GM23248 (cell line): ENCODE results near the gene FARP1. TPM values are rescaled to one million over a fixed set of nuclear protein-coding genes. Genes with fewer than 3 reads are reported as not detected.

Experiments
- DNase-seq: peaks from one replicate; pipeline ENCODE4 v3.0.0-alpha.2; 2015
- H2AFZ ChIP-seq: fragments of 200-600 bp; sonication (generic); 2 replicates; pipeline ENCODE4 v1.6.1; 2016; ENCODE audit warnings: antibody characterized with exemption
- H3F3A ChIP-seq: fragments of 200-600 bp; sonication (generic); 2 replicates; pipeline ENCODE4 v1.6.1; 2016; ENCODE audit warnings: mild to moderate bottlenecking, antibody characterized with exemption, mixed run types; ENCODE audit not compliant: insufficient read depth
- H3K27ac ChIP-seq: fragments of 200-600 bp; sonication (generic); 2 replicates; pipeline ENCODE4 v1.5.1; 2016; ENCODE audit warnings: mild to moderate bottlenecking
- H3K27me3 ChIP-seq: fragments of 200-600 bp; sonication (generic); replicated peaks from 2 replicates; pipeline ENCODE4 v1.6.1; 2016; ENCODE audit warnings: mild to moderate bottlenecking; ENCODE audit not compliant: insufficient read depth
- H3K36me3 ChIP-seq: fragments of 200-600 bp; sonication (generic); 2 replicates; pipeline ENCODE4 v1.6.1; 2016; ENCODE audit warnings: low read depth, mild to moderate bottlenecking
- H3K4me1 ChIP-seq: fragments of 200-600 bp; sonication (generic); 2 replicates; pipeline ENCODE4 v1.6.1; 2016; ENCODE audit warnings: mild to moderate bottlenecking; ENCODE audit not compliant: insufficient read depth
- H3K4me2 ChIP-seq: fragments of 200-600 bp; sonication (generic); one replicate; pipeline ENCODE4 v1.6.1; 2016; ENCODE audit warnings: mild to moderate bottlenecking; ENCODE audit not compliant: unreplicated experiment
- H3K4me3 ChIP-seq: fragments of 200-600 bp; sonication (generic); 2 replicates; pipeline ENCODE4 v1.5.1; 2016; ENCODE audit warnings: mild to moderate bottlenecking
- H3K79me2 ChIP-seq: fragments of 200-600 bp; sonication (generic); 2 replicates; pipeline ENCODE4 v1.6.1; 2016; ENCODE audit warnings: mild to moderate bottlenecking; ENCODE audit not compliant: insufficient read depth
- H3K9ac ChIP-seq: fragments of 200-600 bp; sonication (generic); 2 replicates; pipeline ENCODE4 v1.6.1; 2016; ENCODE audit warnings: mild to moderate bottlenecking
- H3K9me2 ChIP-seq: fragments of 200-600 bp; sonication (generic); 2 replicates; pipeline ENCODE4 v1.6.1; 2016; ENCODE audit warnings: mixed run types, mild to moderate bottlenecking, moderate library complexity; ENCODE audit not compliant: insufficient read depth
- H3K9me3 ChIP-seq: fragments of 200-600 bp; sonication (generic); one replicate; pipeline ENCODE4 v1.6.1; 2017; ENCODE audit warnings: low read depth
- H4K20me1 ChIP-seq: fragments of 200-600 bp; sonication (generic); 2 replicates; pipeline ENCODE4 v1.6.0; 2016; ENCODE audit not compliant: insufficient read depth
- EZH2 ChIP-seq: fragments of 200-600 bp; sonication (generic); IDR thresholded peaks from 2 replicates; pipeline ENCODE4 v1.6.1; 2018; ENCODE audit warnings: antibody characterized with exemption, mild to moderate bottlenecking; ENCODE audit not compliant: insufficient read depth, poor library complexity, severe bottlenecking
- EZH2phosphoT487 ChIP-seq: fragments of 200-600 bp; sonication (generic); IDR thresholded peaks from 2 replicates; pipeline ENCODE4 v1.6.1; 2018; ENCODE audit warnings: antibody characterized with exemption, moderate library complexity, mild to moderate bottlenecking, low read depth; ENCODE audit not compliant: insufficient read depth
- WGBS, 2 experiments: methylation state at CpG; one replicate each; pipeline ENCODE4 v1.1.6; 2015 to 2017; ENCODE audit warnings: low lambda C conversion rate in 2 of 2, low coverage in 1 of 2; ENCODE audit errors: missing lambda C conversion rate in 2 of 2; 5-methylcytosine and 5-hydroxymethylcytosine counted together
- in situ Hi-C: fragments of 300-500 bp; cut with MboI; formaldehyde crosslinking; loops from 2 replicates; pipeline ENCODE4 v1.15.0; 2020
- polyA plus RNA-seq: library from polyadenylated mRNA; unstranded; fragments of >200 nt; fragmentation: Nextera tagmentation; extraction: Ambion mirVana; gene quantifications from 2 replicates; pipeline ENCODE4 v1.2.1, GENCODE V29; 2016
- total RNA-seq: library from RNA; depleted of rRNA; stranded (reverse); fragments of >200 nt; shearing (Covaris generic); gene quantifications from 2 replicates; pipeline ENCODE4 v1.2.3, GENCODE V29; 2014

FARP1 gene
- total and polyA plus RNA-seq, 2 experiments from 2014 or later, result 53.7 to 56.6 TPM

GRCh38 chr13:98332691-98333090, 189.8 kb downstream of the FARP1 start:
- H3K9me3 ChIP-seq, result no peaks in the 10 kb centered on the region
- no peak for DNase-seq
- 94% methylated on average over 5 of the region's 5 CpGs for WGBS, 2 experiments
- no peak overlapping the region for H3K27ac ChIP-seq
- peaks cover 6% of the 10 kb centered on the region for H3K4me1 ChIP-seq
- no peak overlapping the region for H3K4me3 ChIP-seq
- TF ChIP-seq EZH2phosphoT487 (no peak), EZH2 (no peak)
- no peaks in the 10 kb centered on the region for H3F3A ChIP-seq
- H3K27me3 ChIP-seq, result no peaks in the 10 kb centered on the region
- no peaks in the 10 kb centered on the region for H3K36me3 ChIP-seq
- peaks cover 3% of the 10 kb centered on the region; the same call in 1 of the 2 replicates for H4K20me1 ChIP-seq
- no peaks in the 10 kb centered on the region for H3K9me2 ChIP-seq
- no peak overlapping the region for H3K9ac ChIP-seq
- H3K4me2 ChIP-seq, result no peak overlapping the region
- in situ Hi-C loops, result no loop called here
- no peak overlapping the region for H2AFZ ChIP-seq
- H3K79me2 ChIP-seq, result peaks cover 55% of the 10 kb centered on the region

GRCh38 chr13:98333486-98333885, 190.6 kb downstream of the FARP1 start:
- Histone ChIP-seq H3K36me3 (no peaks in the 10 kb centered on the region), H3K4me3 (no peak overlapping the region), H3K9me2 (no peaks in the 10 kb centered on the region), H3K9ac (no peak overlapping the region), H4K20me1 (no peaks in the 10 kb centered on the region; the same call in 1 of the 2 replicates), H3K4me1 (peaks cover under 1% of the 10 kb centered on the region; the same call in 1 of the 2 replicates), H3K4me2 (no peak overlapping the region), H3K27me3 (no peaks in the 10 kb centered on the region), H3K79me2 (peaks cover 55% of the 10 kb centered on the region), H3K27ac (no peak overlapping the region), H2AFZ (no peak overlapping the region), H3F3A (no peaks in the 10 kb centered on the region), H3K9me3 (no peaks in the 10 kb centered on the region)
- WGBS, 2 experiments, result 90% methylated on average over 12 of the region's 12 CpGs
- DNase-seq, result no peak
- TF ChIP-seq EZH2, result no peak
- no peak for TF ChIP-seq EZH2phosphoT487
- in situ Hi-C loops, result no loop called here

DNA sequence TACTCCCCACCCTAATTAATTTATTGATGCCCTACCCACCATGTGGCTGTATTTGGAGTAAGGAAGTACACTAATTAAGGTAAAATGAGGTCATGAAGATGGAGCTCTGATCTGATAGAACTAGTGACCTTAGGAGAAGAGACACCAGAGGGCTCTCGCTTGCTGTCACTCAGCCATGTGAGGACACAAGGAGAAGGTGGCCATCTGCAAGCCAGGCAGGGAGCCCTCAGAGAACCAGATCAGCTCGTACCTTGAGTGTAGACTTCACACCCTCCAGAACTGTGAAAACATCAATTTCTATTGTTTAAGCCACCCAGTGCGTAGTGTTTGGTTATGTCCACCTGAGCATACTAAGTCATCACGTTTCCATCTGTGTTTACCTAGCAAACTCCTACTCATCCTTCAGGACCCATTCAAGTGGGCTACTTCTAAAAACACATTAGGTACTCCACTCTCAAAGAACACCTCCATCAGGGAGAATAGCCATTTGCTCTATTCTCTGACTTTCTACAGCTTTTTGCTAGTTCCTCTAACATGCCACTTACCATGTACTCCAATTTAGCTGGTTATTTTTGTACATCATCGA, 191.8 kb downstream of the FARP1 start:
- H3K4me1 ChIP-seq, result no peaks in the 10 kb centered on the region
- no peak overlapping the region for H3K9ac ChIP-seq
- H3K79me2 ChIP-seq, result peaks cover 59% of the 10 kb centered on the region
- no peak overlapping the region for H3K4me3 ChIP-seq
- H3K27me3 ChIP-seq, result no peaks in the 10 kb centered on the region
- DNase-seq, result no peak
- no peaks in the 10 kb centered on the region for H3K9me2 ChIP-seq
- H3K36me3 ChIP-seq, result no peaks in the 10 kb centered on the region
- H3K27ac ChIP-seq, result no peak overlapping the region
- H3K4me2 ChIP-seq, result no peak overlapping the region
- in situ Hi-C loops, result no loop called here
- WGBS, 2 experiments, result 98% methylated on average over 5 of the region's 5 CpGs
- no peaks in the 10 kb centered on the region; the same call in 1 of the 2 replicates for H4K20me1 ChIP-seq
- TF ChIP-seq EZH2phosphoT487 (no peak), EZH2 (no peak)
- no peak overlapping the region for H2AFZ ChIP-seq
- H3K9me3 ChIP-seq, result no peaks in the 10 kb centered on the region
- H3F3A ChIP-seq, result no peaks in the 10 kb centered on the region

DNA sequence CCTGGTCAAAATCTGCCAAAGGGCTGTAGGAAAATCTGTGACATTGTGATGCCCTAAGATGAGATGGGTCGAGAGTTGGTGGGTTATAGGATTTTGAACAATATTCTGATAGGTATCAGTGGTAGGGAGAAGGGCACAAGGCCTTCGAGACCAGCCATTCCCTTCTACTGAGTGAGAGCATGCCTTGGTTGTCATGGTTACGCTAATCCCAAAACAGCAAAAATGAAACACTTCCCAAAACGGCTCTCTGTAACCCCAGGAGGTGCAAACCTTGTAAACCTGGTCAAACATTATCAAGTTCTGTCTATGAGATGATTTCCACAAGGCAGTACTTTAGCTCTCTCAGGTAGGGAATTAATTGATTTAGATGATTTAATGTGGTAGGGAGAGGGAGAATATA, 192.8 kb downstream of the FARP1 start:
- Histone ChIP-seq H2AFZ (no peak overlapping the region), H3K27ac (no peak overlapping the region), H3K9me2 (no peaks in the 10 kb centered on the region), H3K4me2 (no peak overlapping the region), H3K27me3 (no peaks in the 10 kb centered on the region), H3F3A (no peaks in the 10 kb centered on the region), H3K4me1 (no peaks in the 10 kb centered on the region), H3K36me3 (no peaks in the 10 kb centered on the region), H3K9me3 (no peaks in the 10 kb centered on the region), H3K9ac (no peak overlapping the region), H4K20me1 (no peaks in the 10 kb centered on the region; the same call in 1 of the 2 replicates), H3K79me2 (peaks cover 52% of the 10 kb centered on the region), H3K4me3 (no peak overlapping the region)
- TF ChIP-seq EZH2phosphoT487 (no peak), EZH2 (no peak)
- WGBS, 2 experiments, result 98 to 99% methylated on average over 4 of the region's 4 CpGs
- no peak for DNase-seq
- in situ Hi-C loops, result no loop called here
